ENCODE data around the gene SLC6A2. TPM values are rescaled to one million over a fixed set of nuclear protein-coding genes. Genes with fewer than 3 reads are reported as not detected.
"Not testable (repeated sequence)": the region's sequence is repeated elsewhere in the genome, so short reads cannot be mapped to it uniquely, and the experiment has no call there.

Gene SLC6A2
- total RNA-seq, 2 donors from 2014 or later, result 0.16 TPM; not detected in 1

DNA sequence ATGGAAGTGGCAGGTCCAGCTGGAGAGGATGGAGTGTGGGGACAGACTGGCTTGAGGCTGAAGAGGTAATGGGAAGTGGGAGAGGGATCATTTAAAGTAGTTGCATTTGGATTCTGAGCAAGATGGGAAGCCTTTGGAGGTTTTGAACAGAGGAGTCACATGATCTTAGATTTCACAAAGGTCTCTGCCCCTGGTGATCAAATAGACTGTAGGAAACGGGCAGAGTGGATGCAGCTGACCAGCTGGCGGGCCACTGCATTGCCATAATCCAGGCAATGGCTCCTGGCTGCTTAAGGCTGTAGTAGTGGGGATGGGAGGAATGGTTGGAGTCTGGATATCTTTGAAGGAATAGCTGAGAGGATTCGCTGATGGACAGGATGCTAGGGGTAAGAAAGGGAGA lies 81.5 kb downstream of the SLC6A2 start:
- intact Hi-C loops (cut with DNase I), result no loop called here
- no peaks in the 10 kb centered on the region for H3K36me3 ChIP-seq
- H3K27ac ChIP-seq, result no peak overlapping the region
- H3K4me1 ChIP-seq, result no peaks in the 10 kb centered on the region
- no peak overlapping the region for H3K9ac ChIP-seq (ENCODE audit: low read depth in 2 of 2, low read length in 2 of 2)
- no peak for DNase-seq
- H3K27me3 ChIP-seq, result no peaks in the 10 kb centered on the region
- no peaks in the 10 kb centered on the region for H3K9me3 ChIP-seq
- no peak overlapping the region for H3K4me3 ChIP-seq
- TF ChIP-seq, protein P1, sequence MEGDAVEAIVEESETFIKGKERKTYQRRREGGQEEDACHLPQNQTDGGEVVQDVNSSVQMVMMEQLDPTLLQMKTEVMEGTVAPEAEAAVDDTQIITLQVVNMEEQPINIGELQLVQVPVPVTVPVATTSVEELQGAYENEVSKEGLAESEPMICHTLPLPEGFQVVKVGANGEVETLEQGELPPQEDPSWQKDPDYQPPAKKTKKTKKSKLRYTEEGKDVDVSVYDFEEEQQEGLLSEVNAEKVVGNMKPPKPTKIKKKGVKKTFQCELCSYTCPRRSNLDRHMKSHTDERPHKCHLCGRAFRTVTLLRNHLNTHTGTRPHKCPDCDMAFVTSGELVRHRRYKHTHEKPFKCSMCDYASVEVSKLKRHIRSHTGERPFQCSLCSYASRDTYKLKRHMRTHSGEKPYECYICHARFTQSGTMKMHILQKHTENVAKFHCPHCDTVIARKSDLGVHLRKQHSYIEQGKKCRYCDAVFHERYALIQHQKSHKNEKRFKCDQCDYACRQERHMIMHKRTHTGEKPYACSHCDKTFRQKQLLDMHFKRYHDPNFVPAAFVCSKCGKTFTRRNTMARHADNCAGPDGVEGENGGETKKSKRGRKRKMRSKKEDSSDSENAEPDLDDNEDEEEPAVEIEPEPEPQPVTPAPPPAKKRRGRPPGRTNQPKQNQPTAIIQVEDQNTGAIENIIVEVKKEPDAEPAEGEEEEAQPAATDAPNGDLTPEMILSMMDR (IDR thresholded peaks at IDR 0.05), result no peak

DNA sequence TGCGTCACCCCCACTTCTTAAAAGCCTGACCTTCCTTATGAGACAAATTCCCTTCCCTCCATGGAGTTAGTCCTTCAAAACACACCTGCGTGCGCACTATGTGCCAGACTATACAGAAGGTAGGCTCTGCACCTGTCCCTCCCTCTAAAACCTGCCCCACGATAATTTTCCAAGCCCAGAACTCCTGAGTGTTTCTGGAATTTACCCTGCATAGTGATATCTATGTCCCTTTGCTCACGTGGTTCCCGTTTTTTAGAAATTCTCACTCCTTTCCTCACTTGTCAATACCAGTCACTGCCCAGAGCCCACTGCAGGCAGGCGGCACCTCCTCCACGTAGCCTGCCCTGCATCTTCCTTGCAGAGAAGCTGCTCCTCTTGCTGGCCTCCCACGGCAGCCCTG lies 82.2 kb downstream of the SLC6A2 start:
- no peaks in the 10 kb centered on the region for H3K27me3 ChIP-seq

DNA sequence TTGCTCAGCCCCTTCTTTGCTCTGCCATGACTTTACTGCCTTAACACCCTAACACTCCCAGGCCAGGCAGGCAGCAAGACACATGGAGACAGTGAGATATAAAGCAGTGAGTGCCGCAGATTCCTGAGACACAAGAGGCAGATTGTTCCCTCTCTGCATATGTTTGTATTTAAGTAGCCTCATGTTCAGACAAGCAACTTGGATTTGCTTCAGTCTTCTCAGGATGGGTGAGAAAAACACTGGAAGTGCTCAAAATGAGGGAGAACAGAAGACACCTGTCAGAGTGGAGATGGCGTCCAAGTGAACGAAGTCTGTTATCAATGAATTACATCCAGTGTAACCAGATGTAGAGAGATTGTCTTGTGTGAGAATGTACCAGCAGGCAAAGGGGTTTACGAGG lies 90.3 kb downstream of the SLC6A2 start:
- H3K9ac ChIP-seq (ENCODE audit: low read depth in 2 of 2, low read length in 2 of 2), result no peak overlapping the region
- no peaks in the 10 kb centered on the region for H3K9me3 ChIP-seq
- TF ChIP-seq, protein P1 (IDR thresholded peaks at IDR 0.05), result no peak
- DNase-seq, result no peak
- H3K27me3 ChIP-seq, result no peaks in the 10 kb centered on the region
- H3K4me3 ChIP-seq, result no peak overlapping the region
- H3K27ac ChIP-seq, result no peak overlapping the region
- H3K36me3 ChIP-seq, result no peaks in the 10 kb centered on the region
- no peaks in the 10 kb centered on the region for H3K4me1 ChIP-seq
- intact Hi-C loops (cut with DNase I), result no loop called here

More for the DNA sequence above, 82.2 kb downstream of the SLC6A2 start:
- no peak for DNase-seq
- H3K9me3 ChIP-seq, result no peaks in the 10 kb centered on the region
- H3K4me1 ChIP-seq, result no peaks in the 10 kb centered on the region
- no peaks in the 10 kb centered on the region for H3K36me3 ChIP-seq
- TF ChIP-seq, protein P1 (IDR thresholded peaks at IDR 0.05), result no peak
- H3K4me3 ChIP-seq, result no peak overlapping the region
- no peak overlapping the region for H3K27ac ChIP-seq
- no peak overlapping the region for H3K9ac ChIP-seq (ENCODE audit: low read depth in 2 of 2, low read length in 2 of 2)
- intact Hi-C loops (cut with DNase I), result no loop called here

DNA sequence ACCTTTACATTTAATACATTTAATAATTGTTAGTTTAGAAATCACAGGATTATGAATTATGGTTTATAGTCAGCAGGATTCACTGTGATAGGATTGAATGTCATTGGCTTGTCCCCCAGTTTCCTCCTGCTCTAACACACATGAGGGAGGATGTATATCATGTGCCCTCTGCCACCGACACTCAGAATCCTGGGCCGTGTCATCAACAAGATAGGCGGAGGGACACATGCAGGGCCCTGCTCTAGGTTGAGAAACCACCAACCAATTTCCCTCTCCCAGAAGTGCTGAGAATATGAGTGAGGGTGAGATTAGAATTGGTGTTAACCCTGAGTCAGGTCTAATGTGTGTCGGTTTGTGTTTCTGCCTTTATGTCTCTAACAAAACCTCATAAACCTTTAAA lies 92.0 kb downstream of the SLC6A2 start:
- Histone ChIP-seq H3K27ac (no peak overlapping the region), H3K9ac (ENCODE audit: low read depth in 2 of 2, low read length in 2 of 2) (no peak overlapping the region), H3K4me1 (no peaks in the 10 kb centered on the region), H3K4me3 (no peak overlapping the region), H3K9me3 (no peaks in the 10 kb centered on the region), H3K36me3 (no peaks in the 10 kb centered on the region), H3K27me3 (no peaks in the 10 kb centered on the region)
- intact Hi-C loops (cut with DNase I), result no loop called here
- DNase-seq, result no peak
- TF ChIP-seq, protein P1 (IDR thresholded peaks at IDR 0.05), result no peak

DNA sequence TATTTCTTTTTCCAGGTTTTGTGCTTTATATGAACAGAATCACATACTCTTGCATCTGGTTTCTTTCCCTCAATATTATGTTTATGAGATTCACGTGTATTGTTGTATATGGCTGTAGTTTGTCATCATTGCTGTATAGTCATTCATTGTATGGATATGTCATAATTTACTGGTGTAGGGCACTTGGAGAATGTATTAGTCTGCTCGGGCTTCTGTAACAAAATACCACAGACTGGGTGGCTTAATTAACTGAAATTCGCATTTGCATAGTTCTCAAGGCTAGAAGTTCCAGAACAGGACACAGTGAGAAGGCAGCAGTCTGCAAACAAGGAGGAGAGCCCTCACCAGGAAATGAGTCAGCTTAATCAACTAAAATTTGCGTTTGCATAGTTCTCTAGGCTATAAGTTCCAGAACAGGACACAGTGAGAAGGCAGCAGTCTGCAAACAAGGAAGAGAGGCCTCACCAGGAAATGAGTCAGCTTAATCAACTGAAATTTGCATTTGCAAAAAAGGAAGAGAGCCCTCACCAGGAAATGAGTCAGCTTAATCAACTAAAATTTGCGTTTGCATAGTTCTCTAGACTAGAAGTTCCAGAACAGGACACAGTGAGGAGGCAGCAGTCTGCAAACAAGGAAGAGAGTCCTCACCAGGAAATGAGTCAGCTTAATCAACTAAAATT lies 96.8 kb downstream of the SLC6A2 start:
- H3K9ac ChIP-seq (ENCODE audit: low read depth in 2 of 2, low read length in 2 of 2); H3K27ac ChIP-seq; intact Hi-C loops (cut with DNase I); H3K4me1 ChIP-seq; H3K36me3 ChIP-seq; H3K9me3 ChIP-seq; H3K4me3 ChIP-seq; H3K27me3 ChIP-seq; DNase-seq: not testable (repeated sequence)

DNA sequence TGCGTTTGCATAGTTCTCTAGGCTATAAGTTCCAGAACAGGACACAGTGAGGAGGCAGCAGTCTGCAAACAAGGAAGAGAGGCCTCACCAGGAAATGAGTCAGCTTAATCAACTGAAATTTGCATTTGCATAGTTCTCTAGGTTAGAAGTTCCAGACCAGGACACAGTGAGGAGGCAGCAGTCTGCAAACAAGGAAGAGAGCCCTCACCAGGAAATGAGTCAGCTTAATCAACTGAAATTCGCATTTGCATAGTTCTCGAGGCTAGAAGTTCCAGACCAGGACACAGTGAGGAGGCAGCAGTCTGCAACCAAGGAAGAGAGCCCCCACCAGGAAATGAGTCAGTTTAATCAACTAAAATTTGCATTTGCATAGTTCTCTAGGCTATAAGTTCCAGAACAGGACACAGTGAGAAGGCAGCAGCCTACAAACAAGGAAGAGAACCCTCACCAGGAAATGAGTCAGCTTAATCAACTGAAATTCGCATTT lies 97.4 kb downstream of the SLC6A2 start:
- H3K4me1 ChIP-seq; intact Hi-C loops (cut with DNase I); H3K27ac ChIP-seq; H3K9ac ChIP-seq (ENCODE audit: low read depth in 2 of 2, low read length in 2 of 2); DNase-seq; H3K4me3 ChIP-seq; H3K27me3 ChIP-seq; H3K36me3 ChIP-seq; H3K9me3 ChIP-seq: not testable (repeated sequence)

Other genes starting within 250 kb of the SLC6A2 start
- gene MMP2, start 176.8 kb upstream of the SLC6A2 start, total RNA-seq, result 100 to 1,000 TPM in 1 of 2 donors, 10 to 100 TPM in 1; 32.8 to 101 TPM
- 10 to 100 TPM; 22.6 to 30.5 TPM for gene LPCAT2, start 146.9 kb upstream of the SLC6A2 start, total RNA-seq
- under 1 TPM; 0.40 to 0.42 TPM for gene CAPNS2, start 89.3 kb upstream of the SLC6A2 start, total RNA-seq
- gene CES1, start 177.1 kb downstream of the SLC6A2 start, total RNA-seq, result 10 to 100 TPM in 1 of 2 donors, 1 to 10 TPM in 1; 9.1 to 19.2 TPM
- not detected for gene CES5A, start 219.4 kb downstream of the SLC6A2 start, total RNA-seq

All from colonic mucosa (tissue), 4 donors.